Spleen (tissue), 7 donors: ENCODE results near the gene EPC2.

ENCODE experiments used
- POLR2A ChIP-seq, 3 donors: fragments of 450-650 bp; IDR thresholded peaks; one replicate each; pipeline ENCODE4 v1.5.1; 2017; ENCODE audit warnings: antibody characterized with exemption in 3 of 3, mild to moderate bottlenecking in 1 of 3
- TF ChIP-seq, protein P1 (sequence below), 11 experiments: fragments of 200-600 bp in 7 of 11; fragments of 450-650 bp in 4 of 11; sonication (generic) in 4 of 11; IDR thresholded peaks in 8 of 11; conservative IDR thresholded peaks in 3 of 11; 1 replicate in 7 of 11; 2 replicates in 4 of 11; pipeline versions ENCODE4 v1.4.0 to v1.8.0; 2016 to 2021; ENCODE audit warnings: antibody characterized with exemption in 11 of 11, inconsistent platforms in 4 of 11, mild to moderate bottlenecking in 1 of 11
- donor health status: DM: no; HTN: no; CAD: no; lungs with moderate emphysema.
- donor health status: DM: no; HTN: no; CAD: no.
- donor health status: DM: no; HTN: no; CAD: no.

DNA sequence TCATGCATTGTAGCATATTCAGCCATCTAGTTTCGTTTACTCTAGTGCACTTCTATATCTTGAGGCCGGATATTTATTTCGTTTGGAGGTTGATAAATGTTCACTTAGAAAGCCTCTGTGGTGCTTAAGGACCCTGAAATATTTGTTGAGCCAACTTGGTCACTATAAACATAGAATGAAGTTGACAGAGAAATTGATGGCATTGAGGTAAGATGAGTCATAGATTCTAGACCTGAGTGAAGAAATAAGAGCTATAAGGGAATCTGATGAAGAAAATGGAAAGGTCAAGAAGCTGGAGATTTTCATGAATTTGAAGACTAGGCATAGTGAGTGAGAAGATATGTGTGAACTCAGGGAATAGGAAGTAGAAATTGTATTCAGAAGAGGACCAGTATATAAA, 35.9 kb downstream of the EPC2 start:
- TF ChIP-seq, protein P1, sequence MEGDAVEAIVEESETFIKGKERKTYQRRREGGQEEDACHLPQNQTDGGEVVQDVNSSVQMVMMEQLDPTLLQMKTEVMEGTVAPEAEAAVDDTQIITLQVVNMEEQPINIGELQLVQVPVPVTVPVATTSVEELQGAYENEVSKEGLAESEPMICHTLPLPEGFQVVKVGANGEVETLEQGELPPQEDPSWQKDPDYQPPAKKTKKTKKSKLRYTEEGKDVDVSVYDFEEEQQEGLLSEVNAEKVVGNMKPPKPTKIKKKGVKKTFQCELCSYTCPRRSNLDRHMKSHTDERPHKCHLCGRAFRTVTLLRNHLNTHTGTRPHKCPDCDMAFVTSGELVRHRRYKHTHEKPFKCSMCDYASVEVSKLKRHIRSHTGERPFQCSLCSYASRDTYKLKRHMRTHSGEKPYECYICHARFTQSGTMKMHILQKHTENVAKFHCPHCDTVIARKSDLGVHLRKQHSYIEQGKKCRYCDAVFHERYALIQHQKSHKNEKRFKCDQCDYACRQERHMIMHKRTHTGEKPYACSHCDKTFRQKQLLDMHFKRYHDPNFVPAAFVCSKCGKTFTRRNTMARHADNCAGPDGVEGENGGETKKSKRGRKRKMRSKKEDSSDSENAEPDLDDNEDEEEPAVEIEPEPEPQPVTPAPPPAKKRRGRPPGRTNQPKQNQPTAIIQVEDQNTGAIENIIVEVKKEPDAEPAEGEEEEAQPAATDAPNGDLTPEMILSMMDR (IDR thresholded peaks at IDR 0.05 in 8 of 11, conservative IDR thresholded peaks at IDR 0.05 in 3 of 11) = no peak
- TF ChIP-seq POLR2A (IDR thresholded peaks at IDR 0.05) = no peak
